H9 (cell line): ENCODE measurements around the gene MBOAT2. TPM values are rescaled to one million over a fixed set of nuclear protein-coding genes. Genes with fewer than 3 reads are reported as not detected.
"Not testable (repeated sequence)": the region's sequence is repeated elsewhere in the genome, so short reads cannot be mapped to it uniquely, and the experiment has no call there.

ENCODE experiments used
- DNase-seq: peaks from one replicate; pipeline ENCODE4 v3.0.0-alpha.2; 2017
- H2AFZ ChIP-seq: one replicate; pipeline ENCODE4 v1.6.1; 2013; ENCODE audit warnings: mild to moderate bottlenecking, low read length, control low read depth, moderate library complexity
- H2AK5ac ChIP-seq: 2 replicates; pipeline ENCODE4 v1.6.1; 2013; ENCODE audit warnings: low read length, control low read depth, mixed read lengths; ENCODE audit not compliant: insufficient read length
- H2BK120ac ChIP-seq: one replicate; pipeline ENCODE4 v1.6.1; 2013; ENCODE audit warnings: low read depth, mild to moderate bottlenecking, low read length, control low read depth, inconsistent platforms; ENCODE audit not compliant: poor library complexity, severe bottlenecking
- H2BK12ac ChIP-seq: 2 replicates; pipeline ENCODE4 v1.6.1; 2013; ENCODE audit warnings: low read length, control low read depth, mixed read lengths, low read depth; ENCODE audit not compliant: insufficient read length
- H2BK15ac ChIP-seq: 2 replicates; pipeline ENCODE4 v1.6.1; 2013; ENCODE audit warnings: low read depth, low read length, control low read depth
- H2BK20ac ChIP-seq: one replicate; pipeline ENCODE4 v1.6.1; 2013; ENCODE audit warnings: low read depth, mild to moderate bottlenecking, low read length, control low read depth, inconsistent platforms; ENCODE audit not compliant: poor library complexity, severe bottlenecking
- H2BK5ac ChIP-seq: 2 replicates; pipeline ENCODE4 v1.6.1; 2013; ENCODE audit warnings: low read length, control low read depth, mixed read lengths; ENCODE audit not compliant: insufficient read length
- H3K14ac ChIP-seq: 2 replicates; pipeline ENCODE4 v1.6.1; 2013; ENCODE audit warnings: low read length, control low read depth; ENCODE audit not compliant: insufficient read depth
- H3K18ac ChIP-seq: 2 replicates; pipeline ENCODE4 v1.6.1; 2013; ENCODE audit warnings: low read depth, mild to moderate bottlenecking, mixed read lengths, low read length, control low read depth; ENCODE audit not compliant: insufficient read length
- H3K23ac ChIP-seq: 2 replicates; pipeline ENCODE4 v1.6.1; 2013; ENCODE audit warnings: low read length, control low read depth, mixed read lengths, low read depth; ENCODE audit not compliant: insufficient read length
- H3K23me2 ChIP-seq: 2 replicates; pipeline ENCODE4 v1.6.1; 2013; ENCODE audit warnings: low read depth, mild to moderate bottlenecking, mixed read lengths, low read length, control low read depth; ENCODE audit not compliant: insufficient read length, poor library complexity, severe bottlenecking
- H3K27ac ChIP-seq: 2 replicates; pipeline ENCODE4 v1.5.1; 2013; ENCODE audit warnings: low read length, control low read depth, mixed read lengths, low read depth; ENCODE audit not compliant: insufficient read length
- H3K27me3 ChIP-seq: 2 replicates; pipeline ENCODE4 v1.6.1; 2013; ENCODE audit warnings: low read length, control low read depth, inconsistent platforms; ENCODE audit not compliant: insufficient read depth
- H3K4ac ChIP-seq: 2 replicates; pipeline ENCODE4 v1.6.1; 2013; ENCODE audit warnings: low read depth, mild to moderate bottlenecking, control low read depth, inconsistent platforms, low read length, moderate library complexity
- H3K4me1 ChIP-seq: 2 replicates; pipeline ENCODE4 v1.6.1; 2013; ENCODE audit warnings: low read length, control low read depth, inconsistent platforms; ENCODE audit not compliant: insufficient read depth
- H3K4me2 ChIP-seq: 2 replicates; pipeline ENCODE4 v1.6.1; 2013; ENCODE audit warnings: low read length, control low read depth, mixed read lengths; ENCODE audit not compliant: insufficient read length, insufficient read depth
- H3K56ac ChIP-seq: 2 replicates; pipeline ENCODE4 v1.6.1; 2013; ENCODE audit warnings: low read depth, mild to moderate bottlenecking, mixed read lengths, low read length, control low read depth; ENCODE audit not compliant: insufficient read length
- H3K79me1 ChIP-seq: 2 replicates; pipeline ENCODE4 v1.6.1; 2013; ENCODE audit warnings: low read depth, mild to moderate bottlenecking, moderate library complexity, low read length, control low read depth, inconsistent platforms; ENCODE audit not compliant: insufficient read depth, poor library complexity, severe bottlenecking
- H3K79me2 ChIP-seq: 2 replicates; pipeline ENCODE4 v1.6.1; 2013; ENCODE audit warnings: low read length, control low read depth, inconsistent platforms; ENCODE audit not compliant: insufficient read depth
- H3K9ac ChIP-seq: 2 replicates; pipeline ENCODE4 v1.6.1; 2013; ENCODE audit warnings: low read length, control low read depth, mixed read lengths; ENCODE audit not compliant: insufficient read length; ENCODE audit errors: extremely low read depth
- H3K9me3 ChIP-seq: one replicate; pipeline ENCODE4 v1.6.1; 2013; ENCODE audit warnings: low read depth, low read length, inconsistent platforms; ENCODE audit not compliant: control insufficient read depth
- H3T11ph ChIP-seq: one replicate; pipeline ENCODE4 v1.6.1; 2013; ENCODE audit warnings: mild to moderate bottlenecking, low read length, control low read depth, inconsistent platforms
- H4K20me1 ChIP-seq: one replicate; pipeline ENCODE4 v1.6.1; 2013; ENCODE audit not compliant: control insufficient read depth, insufficient read length, insufficient read depth
- H4K5ac ChIP-seq: 2 replicates; pipeline ENCODE4 v1.6.1; 2013; ENCODE audit warnings: low read depth, mild to moderate bottlenecking, mixed read lengths, low read length, control low read depth; ENCODE audit not compliant: insufficient read length
- H4K8ac ChIP-seq: replicated peaks from 2 replicates; pipeline ENCODE4 v1.6.1; 2013; ENCODE audit warnings: low read length, control low read depth, mixed read lengths, low read depth; ENCODE audit not compliant: insufficient read length
- H4K91ac ChIP-seq: 2 replicates; pipeline ENCODE4 v1.6.1; 2013; ENCODE audit warnings: low read depth, mild to moderate bottlenecking, moderate library complexity, mixed read lengths, low read length, control low read depth; ENCODE audit not compliant: insufficient read length
- H3K27ac Mint-ChIP-seq, 3 experiments: 2 replicates in 2 of 3; 3 replicates in 1 of 3; pipeline ENCODE4 v1.8.0; 2020 to 2021; ENCODE audit warnings: mixed read lengths in 3 of 3, mild to moderate bottlenecking in 1 of 3, moderate library complexity in 1 of 3
- H3K27me3 Mint-ChIP-seq: 2 replicates; pipeline ENCODE4 v1.8.0; 2021; ENCODE audit warnings: low read depth, mild to moderate bottlenecking, moderate library complexity, mixed read lengths
- H3K36me3 Mint-ChIP-seq, 3 experiments: 2 replicates in 2 of 3; 3 replicates in 1 of 3; pipeline ENCODE4 v1.8.0; 2020 to 2021; ENCODE audit warnings: low read depth in 3 of 3, mixed read lengths in 3 of 3; ENCODE audit not compliant: insufficient read depth in 1 of 3
- H3K4me1 Mint-ChIP-seq, 2 experiments: 2 replicates each; pipeline ENCODE4 v1.8.0; 2020; ENCODE audit warnings: mixed read lengths in 2 of 2
- H3K4me3 Mint-ChIP-seq, 2 experiments: 2 replicates in 1 of 2; 3 replicates in 1 of 2; pipeline ENCODE4 v1.8.0; 2020 to 2021; ENCODE audit warnings: mild to moderate bottlenecking in 2 of 2, mixed read lengths in 2 of 2, moderate library complexity in 1 of 2
- H3K9me3 Mint-ChIP-seq, 2 experiments: 2 replicates in 1 of 2; 3 replicates in 1 of 2; pipeline ENCODE4 v1.8.0; 2020; ENCODE audit warnings: mild to moderate bottlenecking in 2 of 2, mixed read lengths in 2 of 2, moderate library complexity in 1 of 2
- CTCF ChIP-seq: fragments of 200-600 bp; sonication (generic); conservative IDR thresholded peaks from 3 replicates; pipeline ENCODE4 v1.8.0; 2021; ENCODE audit warnings: antibody characterized with exemption, mild to moderate bottlenecking
- WGBS: extraction: QIAGEN DNeasy Blood & Tissue Kit; methylation state at CpG from one replicate; pipeline ENCODE4 v1.1.7; 2013; ENCODE audit warnings: missing lambda C conversion rate, low lambda C conversion rate, mixed read lengths; ENCODE audit not compliant: insufficient read length; ENCODE audit errors: extremely low coverage; 5-methylcytosine and 5-hydroxymethylcytosine counted together
- total RNA-seq: library from RNA; stranded (reverse); gene quantifications from 2 replicates; pipeline ENCODE4 v1.2.1, GENCODE V29; 2021

MBOAT2 gene
- total RNA-seq, 1 experiment from 2014 or later: 20.2 TPM

GRCh38 chr2:9052821-9053533, 49.5 kb upstream of the MBOAT2 start:
- Histone ChIP-seq H3K14ac (no peak overlapping the region), H2BK12ac (no peak overlapping the region), H3K9ac (no peak overlapping the region), H3T11ph (no peak overlapping the region), H4K20me1 (no peaks in the 10 kb centered on the region), H4K8ac (no peak overlapping the region), H3K4me1 (no peaks in the 10 kb centered on the region), H2BK20ac (no peak overlapping the region), H3K79me1 (no peaks in the 10 kb centered on the region), H2AFZ (no peak overlapping the region), H2BK5ac (no peak overlapping the region), H3K9me3 (no peaks in the 10 kb centered on the region), H3K23me2 (peaks cover 2% of the 10 kb centered on the region), H2AK5ac (no peak overlapping the region), H2BK15ac (no peak overlapping the region), H3K56ac (no peak overlapping the region), H4K5ac (no peak overlapping the region), H3K18ac (no peak overlapping the region), H4K91ac (no peak overlapping the region), H3K27me3 (no peaks in the 10 kb centered on the region), H3K4me2 (no peak overlapping the region), H3K79me2 (no peaks in the 10 kb centered on the region), H3K23ac (no peak overlapping the region), H3K4ac (no peak overlapping the region), H2BK120ac (no peak overlapping the region), H3K27ac (no peak overlapping the region)
- Mint-ChIP-seq H3K27ac (no peak overlapping the region), H3K4me1 (no peaks in the 10 kb centered on the region), H3K36me3 (no peaks in the 10 kb centered on the region), H3K4me3 (no peak overlapping the region), H3K9me3 (no peaks in the 10 kb centered on the region; a peak in 1 of 5 replicates), H3K27me3 (no peaks in the 10 kb centered on the region)
- no CpG with 5 or more reads among the region's 6 CpGs for WGBS
- DNase-seq: no peak
- TF ChIP-seq CTCF: no peak

GRCh38 chr2:9051451-9051850, 48.0 kb upstream of the MBOAT2 start:
- not testable (repeated sequence) for H3K23ac ChIP-seq, H3K27ac Mint-ChIP-seq, H3K27me3 Mint-ChIP-seq, H3K9ac ChIP-seq, H2BK12ac ChIP-seq, H4K5ac ChIP-seq, H3K27ac ChIP-seq, H3K14ac ChIP-seq, H4K20me1 ChIP-seq, DNase-seq, H3K79me2 ChIP-seq, H2BK120ac ChIP-seq, H2AK5ac ChIP-seq, H3K18ac ChIP-seq, H3K4ac ChIP-seq, H3K79me1 ChIP-seq, H3K4me1 Mint-ChIP-seq, H2BK5ac ChIP-seq, H3K56ac ChIP-seq, H3K4me3 Mint-ChIP-seq, H4K8ac ChIP-seq, H3K23me2 ChIP-seq, H3T11ph ChIP-seq, H3K9me3 ChIP-seq, H3K9me3 Mint-ChIP-seq, H2BK20ac ChIP-seq, H3K36me3 Mint-ChIP-seq, H3K27me3 ChIP-seq, H3K4me1 ChIP-seq, H3K4me2 ChIP-seq, H2BK15ac ChIP-seq, H2AFZ ChIP-seq, H4K91ac ChIP-seq
- no CpG with 5 or more reads among the region's 5 CpGs for WGBS
